Measurements from ENCODE around the gene GNAL. TPM values are rescaled to one million over a fixed set of nuclear protein-coding genes. Genes with fewer than 3 reads are reported as not detected.

The GNAL gene
- total RNA-seq, 1 donor from 2014 or later, result 5.0 TPM

- TF ChIP-seq CTCF (conservative IDR thresholded peaks at IDR 0.05; ENCODE audit: low read depth, low read length), result no peak
- H3K4me3 ChIP-seq (ENCODE audit: low read depth, low read length), result no peak overlapping the region
- DNase-seq (ENCODE audit: low read depth), result no peak
These were observed 112.5 kb downstream of the GNAL start for GRCh38 chr18:11801573-11801972.

- TF ChIP-seq CTCF (conservative IDR thresholded peaks at IDR 0.05; ENCODE audit: low read depth, low read length), result no peak
- H3K4me3 ChIP-seq (ENCODE audit: low read depth, low read length), result no peak overlapping the region
- DNase-seq (ENCODE audit: low read depth), result no peak
These were observed 113.1 kb downstream of the GNAL start for GRCh38 chr18:11802158-11802557.

DNA sequence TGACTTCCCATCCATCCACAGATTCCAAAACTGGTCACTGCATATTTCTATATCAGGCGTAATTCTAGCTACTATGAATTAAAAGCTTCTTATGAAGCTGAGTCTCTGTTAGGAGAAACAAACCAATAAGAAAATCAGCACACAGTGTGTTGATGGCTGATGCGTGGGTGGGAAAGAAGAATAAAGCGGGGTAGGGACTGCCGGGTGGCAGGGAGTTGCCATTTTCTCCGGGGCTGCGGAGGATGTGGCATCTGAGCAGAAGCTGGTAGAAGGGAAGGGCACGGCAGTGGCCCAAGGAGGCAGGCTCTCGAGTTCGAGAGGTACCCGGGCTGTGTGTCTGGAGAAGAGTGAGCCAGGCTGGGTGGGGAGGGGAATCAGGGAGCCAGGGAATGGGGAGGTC lies 113.5 kb downstream of the GNAL start:
- H3K4me3 ChIP-seq (ENCODE audit: low read depth, low read length), result no peak overlapping the region
- no peak for DNase-seq (ENCODE audit: low read depth)
- no peak for TF ChIP-seq CTCF (conservative IDR thresholded peaks at IDR 0.05; ENCODE audit: low read depth, low read length)

- no peak overlapping the region for H3K4me3 ChIP-seq (ENCODE audit: low read depth, low read length)
- TF ChIP-seq CTCF (conservative IDR thresholded peaks at IDR 0.05; ENCODE audit: low read depth, low read length), result no peak
- DNase-seq (ENCODE audit: low read depth), result no peak
These were observed 118.2 kb downstream of the GNAL start for GRCh38 chr18:11807233-11807632.

GRCh38 chr18:11808001-11808855 lies 119.2 kb downstream of the GNAL start:
- TF ChIP-seq CTCF (conservative IDR thresholded peaks at IDR 0.05; ENCODE audit: low read depth, low read length), result no peak
- H3K4me3 ChIP-seq (ENCODE audit: low read depth, low read length), result no peak overlapping the region
- peak; percentile 15 for DNase-seq (ENCODE audit: low read depth)

- no peak overlapping the region for H3K4me3 ChIP-seq (ENCODE audit: low read depth, low read length)
- DNase-seq (ENCODE audit: low read depth), result no peak
- TF ChIP-seq CTCF (conservative IDR thresholded peaks at IDR 0.05; ENCODE audit: low read depth, low read length), result no peak
These were observed 120.8 kb downstream of the GNAL start for GRCh38 chr18:11809895-11810294.

DNA sequence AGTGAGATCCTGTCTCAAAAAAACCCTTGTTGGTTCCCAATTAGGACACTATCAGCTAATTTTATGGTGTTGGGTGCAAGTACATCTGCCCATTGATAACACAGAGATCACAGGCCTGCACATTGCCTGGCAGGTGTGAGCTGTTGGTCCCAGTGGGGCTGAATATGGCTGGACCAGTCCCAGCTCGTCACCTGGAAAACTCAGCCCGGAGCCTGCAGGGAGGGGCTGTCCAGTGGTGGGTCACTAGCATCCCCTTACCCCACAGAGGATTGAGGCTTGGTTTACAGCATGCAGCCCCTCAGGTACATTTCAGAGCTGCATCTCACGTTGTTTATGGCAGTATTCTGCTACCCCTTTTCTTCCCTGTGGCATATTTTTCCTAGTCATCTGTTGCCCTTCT lies 121.3 kb downstream of the GNAL start:
- TF ChIP-seq CTCF (conservative IDR thresholded peaks at IDR 0.05; ENCODE audit: low read depth, low read length), result no peak
- H3K4me3 ChIP-seq (ENCODE audit: low read depth, low read length), result no peak overlapping the region
- no peak for DNase-seq (ENCODE audit: low read depth)

All from epithelial cell of proximal tubule (primary cell).